ENCODE measurements around the gene KIF26B. TPM values are rescaled to one million over a fixed set of nuclear protein-coding genes. Genes with fewer than 3 reads are reported as not detected.

Gene KIF26B
- total RNA-seq, 1 donor from 2014 or later = 3.4 TPM

GRCh38 chr1:245483247-245483646 lies 328.5 kb downstream of the KIF26B start:
- no peak for TF ChIP-seq CTCF (IDR thresholded peaks at IDR 0.05)
- DNase-seq = no peak
- Histone ChIP-seq H3K27me3 (no peaks in the 10 kb centered on the region), H3K4me3 (no peak overlapping the region), H3K4me1 (peaks cover 4% of the 10 kb centered on the region), H3K9me3 (no peaks in the 10 kb centered on the region), H3K27ac (no peak overlapping the region), H3K36me3 (no peaks in the 10 kb centered on the region)
- intact Hi-C loops (cut with DNase I) = no loop called here
- ATAC-seq = no peak

- no peak for DNase-seq
- intact Hi-C loops (cut with DNase I) = no loop called here
- H3K9me3 ChIP-seq = no peaks in the 10 kb centered on the region
- H3K4me1 ChIP-seq = peaks cover 4% of the 10 kb centered on the region
- no peak for TF ChIP-seq CTCF (IDR thresholded peaks at IDR 0.05)
- no peak overlapping the region for H3K27ac ChIP-seq
- H3K36me3 ChIP-seq = no peaks in the 10 kb centered on the region
- no peak overlapping the region for H3K4me3 ChIP-seq
- no peaks in the 10 kb centered on the region for H3K27me3 ChIP-seq
- no peak for ATAC-seq
Measured at GRCh38 chr1:245484176-245484575, 329.4 kb downstream of the KIF26B start.

GRCh38 chr1:245485996-245486395 lies 331.2 kb downstream of the KIF26B start:
- ATAC-seq (no peak), DNase-seq (no peak)
- H3K36me3 ChIP-seq = no peaks in the 10 kb centered on the region
- no peak overlapping the region for H3K4me3 ChIP-seq
- no peaks in the 10 kb centered on the region for H3K27me3 ChIP-seq
- H3K9me3 ChIP-seq = no peaks in the 10 kb centered on the region
- TF ChIP-seq CTCF (IDR thresholded peaks at IDR 0.05) = no peak
- no peaks in the 10 kb centered on the region for H3K4me1 ChIP-seq
- no peak overlapping the region for H3K27ac ChIP-seq
- intact Hi-C loops (cut with DNase I) = no loop called here

- no peak for TF ChIP-seq CTCF (IDR thresholded peaks at IDR 0.05)
- ATAC-seq (no peak), DNase-seq (no peak)
- no peak overlapping the region for H3K4me3 ChIP-seq
- H3K27ac ChIP-seq = no peak overlapping the region
- H3K36me3 ChIP-seq = no peaks in the 10 kb centered on the region
- H3K27me3 ChIP-seq = no peaks in the 10 kb centered on the region
- H3K4me1 ChIP-seq = no peaks in the 10 kb centered on the region
- no peaks in the 10 kb centered on the region for H3K9me3 ChIP-seq
- intact Hi-C loops (cut with DNase I) = no loop called here
Measured at GRCh38 chr1:245486775-245487470, 332.1 kb downstream of the KIF26B start.

- DNase-seq (no peak), ATAC-seq (no peak)
- H3K27ac ChIP-seq = no peak overlapping the region
- no peak for TF ChIP-seq CTCF (IDR thresholded peaks at IDR 0.05)
- intact Hi-C loops (cut with DNase I) = no loop called here
- H3K9me3 ChIP-seq = no peaks in the 10 kb centered on the region
- no peaks in the 10 kb centered on the region for H3K27me3 ChIP-seq
- no peaks in the 10 kb centered on the region for H3K4me1 ChIP-seq
- no peak overlapping the region for H3K4me3 ChIP-seq
- no peaks in the 10 kb centered on the region for H3K36me3 ChIP-seq
Measured at GRCh38 chr1:245488346-245489129, 333.8 kb downstream of the KIF26B start.

Data from upper lobe of right lung (tissue), 1 donor.